Heart right ventricle (tissue), 16 donors: ENCODE results near the gene RAD51B. TPM values are rescaled to one million over a fixed set of nuclear protein-coding genes. Genes with fewer than 3 reads are reported as not detected.

Experiments
- ATAC-seq, 8 donors: fragments of 200-7000 bp; cut with Tn5 transposase; one replicate each; pipeline ENCODE4 v1.9.1; 2020; ENCODE audit warnings: mild to moderate bottlenecking in 8 of 8, moderate library complexity in 8 of 8, moderate number of reproducible peaks in 1 of 8
- DNase-seq, 2 donors: peaks; one replicate each; pipeline ENCODE4 v3.0.0-alpha.2; 2020
- H3K27ac ChIP-seq, 10 donors: fragments of 200-600 bp; sonication (generic) in 2 of 10; one replicate each; pipeline versions ENCODE4 v1.5.0 to v1.8.0; 2020 to 2022; ENCODE audit warnings: mild to moderate bottlenecking in 3 of 10
- H3K27me3 ChIP-seq, 7 donors: fragments of 200-600 bp; one replicate each; pipeline ENCODE4 v1.8.0; 2021 to 2022; ENCODE audit warnings: mild to moderate bottlenecking in 2 of 7
- H3K36me3 ChIP-seq, 9 donors: fragments of 200-600 bp; sonication (generic) in 1 of 9; one replicate each; pipeline versions ENCODE4 v1.5.0 to v1.8.0; 2020 to 2022; ENCODE audit warnings: mild to moderate bottlenecking in 2 of 9
- H3K4me1 ChIP-seq, 9 donors: fragments of 200-600 bp; sonication (generic) in 1 of 9; one replicate each; pipeline versions ENCODE4 v1.5.0 to v1.8.0; 2020 to 2022; ENCODE audit warnings: mild to moderate bottlenecking in 4 of 9
- H3K4me3 ChIP-seq, 10 donors: fragments of 200-600 bp; sonication (generic) in 2 of 10; one replicate each; pipeline versions ENCODE4 v1.5.0 to v1.8.0; 2020 to 2022; ENCODE audit warnings: mild to moderate bottlenecking in 7 of 10, moderate library complexity in 2 of 10
- H3K9me3 ChIP-seq, 11 donors: fragments of 200-600 bp in 10 of 11; sonication (generic) in 2 of 11; one replicate each; pipeline versions ENCODE4 v1.5.0 to v1.8.0; 2013 to 2022; ENCODE audit warnings: mild to moderate bottlenecking in 2 of 11, control low read depth in 1 of 11, moderate library complexity in 1 of 11
- CTCF ChIP-seq, 9 donors: fragments of 200-600 bp; sonication (generic) in 2 of 9; IDR thresholded peaks; one replicate each; pipeline versions ENCODE4 v1.5.0 to v1.8.0; 2021 to 2022; ENCODE audit warnings: antibody characterized with exemption in 9 of 9, mild to moderate bottlenecking in 5 of 9, moderate library complexity in 1 of 9
- WGBS, 2 donors: extraction: QIAGEN DNeasy Blood & Tissue Kit; methylation state at CpG; one replicate each; pipeline ENCODE4 v1.1.7; 2013; ENCODE audit warnings: inconsistent platforms in 1 of 2; 5-methylcytosine and 5-hydroxymethylcytosine counted together
- intact Hi-C, 10 donors: fragments of 100-400 bp; cut with DNase I; formaldehyde crosslinking; loops; one replicate each; pipeline versions ENCODE4 v1.11.1 to v1.14.2; 2022
- polyA plus RNA-seq, 2 donors: library from polyadenylated mRNA; stranded (reverse); fragments of 200-250 nt; gene quantifications; one replicate each; pipeline ENCODE4 v1.2.3, GENCODE V29; 2013
- total RNA-seq, 10 donors: library from RNA; stranded (reverse); fragmentation: NEBNext Ultra II Directional in 3 of 10; extraction: Animal tissue kit (Norgen Biotek cat#: 25700) in 3 of 10; gene quantifications; one replicate each; pipeline versions ENCODE4 v1.2.1 to v1.2.4, GENCODE V29; 2021 to 2023
- donor health status: Arrhythmogenic right ventricular cardiomyopathy.
- donor health status: ischemic (EF 13 %, LVEDD 7.1; RV severe dilation, severe dysfunction).
- donor health status: healthy with polysubstance abuse.
- donor health status: DM: no; HTN: yes; CAD: no.
- donor health status: DM: no; HTN: no; CAD: no.
- donor health status: ischemic (EF 25% LVEDD 6.9; RV normal size, moderate dysfunction).
- donor health status: ischemic (EF 25% LVEDD 5.7; RV mildly dilated, moderate dysfunction).
- donor health status: healthy.
- donor health status: DM: yes; HTN: yes; CAD: no.
- donor health status: Ischemic cardiomyopathy.
- donor health status: ischemic (EF 35%, LVEDD 5.7; RV mildly dilated, moderate dysfunction).
- donor health status: nonischemic (EF 11% LVEDD 7.7; RV severe dilation, severe dysfunction).
- donor health status: DM: yes; HTN: yes; CAD: no.
- donor health status: PGD.
- donor health status: ischemic (EF 29% LVEDD 5.4; RV normal size, mild dysfunction).
- donor health status: nonischemic (EF 23%, LVEDD 6.1; RV moderate dilation, normal function).

RAD51B gene
- total and polyA plus RNA-seq, 12 donors, result 0.88 to 8.6 (median 3.5) TPM

GRCh38 chr14:68122651-68123050 is 303.1 kb downstream of the RAD51B start:
- peaks cover 0 to 22% (median 8%) of the 10 kb centered on the region in 9 donors for H3K4me1 ChIP-seq
- no peak for DNase-seq
- H3K36me3 ChIP-seq, result no peaks in the 10 kb centered on the region
- no peaks in the 10 kb centered on the region for H3K27me3 ChIP-seq
- no peak for ATAC-seq
- peaks cover 0 to 14% (median 0%) of the 10 kb centered on the region in 11 donors for H3K9me3 ChIP-seq
- intact Hi-C loops, result no loop called here
- TF ChIP-seq CTCF (IDR thresholded peaks at IDR 0.05), result no peak
- H3K4me3 ChIP-seq, result no peak overlapping the region
- H3K27ac ChIP-seq, result no peak overlapping the region

GRCh38 chr14:68124050-68124449 is 304.5 kb downstream of the RAD51B start:
- intact Hi-C loops, result no loop called here
- no peaks in the 10 kb centered on the region for H3K36me3 ChIP-seq
- ATAC-seq, result no peak

GRCh38 chr14:68124979-68125731 is 305.6 kb downstream of the RAD51B start:
- no peak for ATAC-seq
- Histone ChIP-seq H3K9me3 (peaks cover 0 to 14% (median 0%) of the 10 kb centered on the region in 11 donors), H3K36me3 (no peaks in the 10 kb centered on the region), H3K27ac (no peak overlapping the region), H3K4me1 (peaks cover 0 to 22% (median 8%) of the 10 kb centered on the region in 9 donors), H3K27me3 (no peaks in the 10 kb centered on the region), H3K4me3 (no peak overlapping the region)
- 52 to 57% methylated on average over 3 of the region's 3 CpGs for WGBS, 2 donors
- intact Hi-C loops, result no loop called here
- no peak for DNase-seq
- TF ChIP-seq CTCF (IDR thresholded peaks at IDR 0.05), result no peak

More at GRCh38 chr14:68124050-68124449, 304.5 kb downstream of the RAD51B start:
- H3K4me3 ChIP-seq, result no peak overlapping the region
- DNase-seq, result no peak
- 97 to 98% methylated on average over 2 of the region's 2 CpGs for WGBS, 2 donors
- no peak overlapping the region for H3K27ac ChIP-seq
- H3K9me3 ChIP-seq, result peaks cover 0 to 14% (median 0%) of the 10 kb centered on the region in 11 donors
- peaks cover 0 to 22% (median 8%) of the 10 kb centered on the region in 9 donors for H3K4me1 ChIP-seq
- TF ChIP-seq CTCF (IDR thresholded peaks at IDR 0.05), result no peak
- H3K27me3 ChIP-seq, result no peaks in the 10 kb centered on the region

- no peaks in the 10 kb centered on the region for H3K36me3 ChIP-seq
- TF ChIP-seq CTCF (IDR thresholded peaks at IDR 0.05), result no peak
- intact Hi-C loops, result no loop called here
- H3K27ac ChIP-seq, result no peak overlapping the region
- peaks cover 0 to 22% (median 8%) of the 10 kb centered on the region in 9 donors for H3K4me1 ChIP-seq
- ATAC-seq, result no peak
- H3K9me3 ChIP-seq, result no peaks in the 10 kb centered on the region
- no peak for DNase-seq
- WGBS, 2 donors, result 78 to 83% methylated on average over 2 of the region's 2 CpGs
- no peaks in the 10 kb centered on the region for H3K27me3 ChIP-seq
- H3K4me3 ChIP-seq, result no peak overlapping the region
Observed at GRCh38 chr14:68127166-68127565, 307.6 kb downstream of the RAD51B start.
